HG02678 (cell line): Measurements from ENCODE around the gene PAFAH2.
"Not testable (repeated sequence)": the region's sequence is repeated elsewhere in the genome, so short reads cannot be mapped to it uniquely, and the experiment has no call there.

Experiments
- ATAC-seq: cut with Tn5 transposase; IDR thresholded peaks from one replicate; pipeline ENCODE4 v1.9.1; 2021; ENCODE audit warnings: mild to moderate bottlenecking, moderate library complexity; ENCODE audit not compliant: unreplicated experiment

The PAFAH2 gene

GRCh38 chr1:25943511-25943910 lies 54.4 kb downstream of the PAFAH2 start:
- not testable (repeated sequence) for ATAC-seq

GRCh38 chr1:25936947-25937346 lies 60.9 kb downstream of the PAFAH2 start:
- no peak for ATAC-seq

- no peak for ATAC-seq
Measured at GRCh38 chr1:25933479-25934365, 64.1 kb downstream of the PAFAH2 start.

DNA sequence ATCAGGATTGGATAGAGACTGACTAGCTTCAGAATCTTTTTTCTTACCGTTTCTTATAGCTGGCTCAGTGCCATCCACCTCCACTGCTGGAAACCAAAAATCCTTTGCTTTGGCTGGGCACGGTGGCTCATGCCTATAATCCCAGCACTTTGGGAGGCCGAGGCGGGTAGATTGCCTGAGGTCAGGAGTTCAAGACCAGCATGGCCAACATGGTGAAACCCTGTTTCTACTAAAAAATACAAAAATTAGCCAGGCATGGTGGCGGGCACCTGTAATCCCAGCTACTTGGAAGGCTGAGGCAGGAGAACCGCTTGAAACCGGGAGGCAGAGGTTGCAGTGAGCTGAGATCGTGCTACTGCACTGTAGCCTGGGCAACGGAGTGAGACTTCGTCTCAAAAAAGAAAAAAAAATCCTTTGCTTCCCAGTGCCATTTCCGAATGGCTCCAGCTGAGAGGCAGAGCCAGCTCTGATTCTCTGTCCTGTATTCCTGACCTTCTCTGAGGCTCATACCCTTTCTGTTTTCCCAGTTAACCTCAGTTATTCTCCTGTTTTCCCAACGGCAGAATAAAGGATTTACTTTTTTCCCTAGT lies 65.0 kb downstream of the PAFAH2 start:
- ATAC-seq, result not testable (repeated sequence)

- ATAC-seq, result no peak
Measured at GRCh38 chr1:25932321-25932720, 65.5 kb downstream of the PAFAH2 start.

DNA sequence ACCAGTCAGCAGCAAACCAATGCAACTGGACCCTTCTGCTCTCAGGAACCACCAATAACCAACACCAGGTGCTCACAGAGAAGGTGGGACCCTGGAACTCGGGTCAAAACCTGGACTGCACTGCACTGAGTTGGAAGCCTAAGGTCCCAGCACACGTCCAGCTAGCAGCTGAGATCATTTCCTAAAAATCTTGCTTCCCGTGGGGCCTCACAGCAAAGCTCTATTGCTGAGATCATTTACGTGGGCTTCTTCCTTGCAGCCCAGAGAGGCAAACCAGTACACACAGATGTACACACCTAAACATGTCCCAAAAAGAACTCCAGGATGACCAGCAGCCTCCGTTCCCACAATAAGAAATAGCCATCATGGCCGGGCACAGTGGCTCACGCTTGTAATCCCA lies 68.8 kb downstream of the PAFAH2 start:
- ATAC-seq, result no peak

DNA sequence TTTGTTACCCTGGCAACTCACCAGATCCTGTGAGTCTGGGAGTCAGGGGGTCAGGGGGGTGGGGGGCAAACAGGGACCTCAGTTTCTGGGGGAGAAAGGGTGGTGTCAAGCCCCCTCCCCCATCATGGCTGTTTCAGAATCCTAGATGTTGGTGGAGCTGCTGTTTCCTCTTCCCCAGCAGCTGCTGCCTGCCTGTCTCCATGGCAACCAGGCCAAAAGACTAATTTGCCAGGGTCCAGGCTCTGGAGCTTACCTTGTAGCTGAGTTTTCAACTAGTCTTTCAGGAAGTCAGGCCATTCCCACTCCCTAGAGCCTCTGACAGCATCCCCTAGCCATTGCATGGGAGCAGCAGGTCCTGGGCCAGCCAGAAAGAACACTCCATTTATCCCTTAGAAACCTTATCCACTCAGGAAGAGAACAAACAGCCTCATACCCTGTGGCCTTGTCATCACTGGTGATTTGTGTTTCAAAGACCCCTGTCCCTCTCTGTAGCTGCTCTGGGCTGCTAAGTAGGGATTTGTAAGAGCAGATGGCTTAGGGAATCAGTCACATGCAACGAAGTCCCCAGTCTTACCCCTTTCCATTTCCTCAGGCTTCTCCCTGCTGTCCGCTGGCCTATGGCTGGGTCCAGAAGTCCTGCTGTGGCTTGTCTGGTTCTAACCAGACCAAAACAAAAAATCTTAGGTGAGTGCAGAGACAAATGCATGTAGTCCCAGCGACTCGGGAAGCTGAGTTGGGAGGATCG lies 70.2 kb downstream of the PAFAH2 start:
- ATAC-seq, result no peak

GRCh38 chr1:25926731-25927496 lies 70.9 kb downstream of the PAFAH2 start:
- ATAC-seq, result no peak

- ATAC-seq, result no peak
Measured at GRCh38 chr1:25924454-25924853, 73.4 kb downstream of the PAFAH2 start.

GRCh38 chr1:25922971-25923552 lies 74.8 kb downstream of the PAFAH2 start:
- ATAC-seq, result no peak

DNA sequence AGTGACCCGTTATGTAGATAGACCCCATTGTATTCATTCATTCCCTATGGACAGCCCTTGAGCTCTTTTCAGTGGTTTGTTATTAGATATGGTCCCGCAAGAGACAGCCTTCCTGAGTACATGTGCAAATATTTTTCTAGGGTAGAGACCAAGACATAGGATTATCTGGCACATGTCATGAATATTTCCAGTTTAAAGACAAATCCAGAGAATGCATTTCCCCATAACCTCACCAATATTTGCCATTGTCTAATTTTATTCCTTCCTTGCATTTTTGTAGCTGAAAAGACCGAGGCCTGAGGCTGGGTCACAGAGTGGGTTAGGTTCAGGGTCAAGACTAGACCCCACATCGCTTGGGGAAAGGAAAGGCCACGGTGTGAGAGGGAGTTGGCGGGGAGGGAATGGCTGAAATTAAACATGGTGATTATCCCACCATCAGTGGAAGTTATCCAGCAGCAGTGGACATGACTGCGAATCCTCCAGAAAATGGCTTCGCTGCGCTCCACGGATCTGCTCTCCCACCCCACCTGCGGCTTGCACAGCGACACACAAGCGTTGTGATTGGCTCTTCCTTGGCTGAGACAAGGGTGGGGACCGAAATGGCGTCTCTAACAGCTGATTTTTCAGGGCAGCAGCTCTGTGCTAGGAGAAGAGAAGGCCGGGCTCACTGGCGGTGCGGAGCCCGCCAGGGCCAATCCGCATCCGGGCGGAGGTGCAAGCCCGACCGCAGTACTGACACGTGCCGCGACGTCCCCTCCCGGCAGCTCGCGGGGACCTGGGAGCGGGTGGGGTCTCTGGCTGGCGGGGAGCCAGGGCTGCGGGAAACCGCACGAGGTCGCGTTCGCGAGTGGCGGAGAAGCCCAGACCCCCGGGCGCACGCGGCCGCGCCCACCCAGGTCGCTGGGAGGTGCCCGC lies 75.5 kb downstream of the PAFAH2 start:
- ATAC-seq, result no peak

- no peak for ATAC-seq
Measured at GRCh38 chr1:25918615-25919014, 79.2 kb downstream of the PAFAH2 start.

DNA sequence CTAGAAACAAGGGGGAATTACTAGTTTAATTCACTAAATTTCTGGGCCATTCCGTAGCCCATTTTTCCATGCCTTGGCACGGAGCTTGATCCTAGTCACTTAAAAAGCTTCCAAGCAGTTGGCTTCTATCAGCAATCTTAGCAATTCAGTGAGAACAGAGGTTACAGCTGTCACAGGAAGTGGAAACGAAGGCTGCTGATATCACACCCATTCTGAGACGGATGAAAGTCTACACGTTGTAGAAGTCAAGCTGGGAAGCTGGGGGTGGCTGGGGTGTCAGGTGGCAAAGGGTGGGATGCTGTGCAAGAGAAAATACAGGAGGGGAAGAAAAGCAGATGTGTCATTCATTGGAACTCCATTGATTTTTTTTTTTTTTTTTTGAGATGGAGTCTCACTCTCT lies 79.9 kb downstream of the PAFAH2 start:
- ATAC-seq, result no peak

DNA sequence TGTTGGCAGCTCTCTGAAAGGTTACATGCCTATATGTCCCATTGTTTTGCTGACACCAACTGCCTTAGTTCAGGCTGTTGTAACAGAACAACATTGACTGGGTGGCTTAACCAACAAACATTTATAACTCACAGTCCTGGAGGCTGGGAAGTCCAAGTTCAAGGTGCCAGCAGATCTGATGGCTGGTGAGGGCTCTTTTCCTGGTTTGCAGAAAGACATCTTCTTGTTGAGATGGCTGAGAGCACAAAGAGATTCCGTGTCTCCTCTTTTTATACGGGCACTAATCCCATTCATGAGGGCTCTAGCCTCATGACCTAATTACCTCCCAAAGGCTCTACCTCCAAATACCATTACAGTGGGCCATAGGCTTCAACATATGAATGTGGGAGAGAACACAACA lies 81.4 kb downstream of the PAFAH2 start:
- no peak for ATAC-seq

DNA sequence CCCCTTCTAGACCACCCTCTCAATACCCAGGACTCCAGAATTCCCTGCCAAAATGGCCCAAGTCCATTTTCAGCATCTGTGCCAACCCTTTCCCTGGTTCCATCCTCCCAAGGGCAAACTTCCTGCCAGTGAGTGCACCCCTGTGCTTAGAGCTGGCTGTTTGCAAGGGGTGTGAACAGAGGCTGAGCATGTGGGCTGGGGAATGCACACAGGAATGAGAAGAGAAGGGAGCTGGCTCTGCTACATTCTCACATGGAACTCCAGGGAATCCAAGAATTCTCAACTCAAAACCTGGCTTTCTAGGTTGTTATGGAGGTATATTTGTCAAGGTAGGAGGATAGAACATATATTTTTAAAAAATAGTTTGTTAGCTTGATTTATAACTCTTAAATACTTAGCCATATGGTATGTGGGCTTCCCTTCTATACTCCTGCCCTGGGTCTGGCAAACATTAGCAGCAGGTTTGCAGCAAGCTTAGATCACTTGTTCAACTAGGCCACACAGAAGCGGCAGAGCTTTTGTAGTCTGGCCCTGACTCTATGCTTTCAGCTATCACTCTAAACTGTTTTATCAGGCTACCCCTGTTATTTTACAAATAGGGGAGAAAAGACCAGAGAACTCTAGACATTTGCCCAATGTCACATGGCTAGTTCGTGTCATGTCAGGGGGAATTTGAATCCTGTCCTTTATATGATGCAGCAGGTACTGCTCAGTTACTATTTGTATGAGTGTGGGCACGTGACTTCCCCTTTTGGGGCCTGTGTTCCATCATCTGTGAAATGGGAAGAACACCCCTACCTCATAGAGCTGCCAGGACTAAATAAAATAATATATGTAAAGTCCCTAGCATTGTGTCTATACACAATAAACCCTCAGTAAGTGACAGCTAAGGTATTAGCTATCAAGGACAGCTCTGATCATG lies 83.5 kb downstream of the PAFAH2 start:
- ATAC-seq, result no peak

DNA sequence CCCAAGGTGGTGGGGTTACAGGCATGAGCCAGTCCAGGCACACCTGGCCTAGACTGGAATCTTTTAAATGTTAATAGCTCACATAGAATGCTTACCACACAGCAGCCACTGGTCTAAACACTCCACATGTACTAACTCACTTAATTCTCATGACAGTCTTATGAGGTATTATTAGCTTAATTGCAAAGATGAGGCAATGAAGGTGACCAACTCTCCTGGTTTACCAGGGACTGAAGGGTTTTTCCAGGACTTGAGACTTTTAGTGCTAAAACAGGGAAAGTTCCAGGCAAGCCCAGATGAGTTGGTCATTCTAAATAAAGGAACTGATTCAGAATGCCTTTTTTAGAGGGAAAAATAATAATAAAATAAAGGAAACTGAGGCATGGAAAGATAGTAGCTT lies 84.7 kb downstream of the PAFAH2 start:
- no peak for ATAC-seq

- ATAC-seq, result no peak
Measured at GRCh38 chr1:25912076-25912831, 85.6 kb downstream of the PAFAH2 start.

DNA sequence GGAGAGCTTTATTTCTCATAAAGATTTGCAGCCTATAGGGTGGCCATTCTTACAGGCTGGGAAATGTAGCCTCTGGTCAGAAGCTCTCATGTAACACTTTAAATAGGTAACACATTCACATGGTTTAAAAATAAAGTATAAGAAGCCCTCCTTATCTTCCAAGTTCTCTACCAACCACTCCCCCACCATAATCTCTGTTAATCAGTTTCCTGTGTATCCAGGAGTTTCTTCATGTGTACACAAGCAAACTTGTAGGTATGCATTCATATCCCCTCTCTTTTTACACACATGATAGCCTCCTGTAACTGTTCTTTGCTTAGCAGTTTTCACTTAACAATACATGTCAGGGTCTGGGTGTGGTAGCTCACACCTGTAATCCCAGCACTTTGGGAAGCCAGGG lies 86.7 kb downstream of the PAFAH2 start:
- ATAC-seq, result no peak
